Liver (tissue), 3 donors: ENCODE measurements around the gene GLMP.
"Not testable (repeated sequence)": the region's sequence is repeated elsewhere in the genome, so short reads cannot be mapped to it uniquely, and the experiment has no call there.

Experiments used
- CTCF ChIP-seq: fragments of 150-350 bp; IDR thresholded peaks from 2 replicates; pipeline ENCODE4 v1.5.1; 2017; ENCODE audit warnings: improper control_type of control experiment, low read depth, low read length; ENCODE audit not compliant: missing input control
- EGR1 ChIP-seq, 2 donors: IDR thresholded peaks; 2 replicates each; pipeline ENCODE4 v1.6.1; 2016 to 2018; ENCODE audit warnings: antibody characterized with exemption in 2 of 2, low read depth in 2 of 2
- GABPA ChIP-seq, 2 donors: IDR thresholded peaks in 1 of 2; conservative IDR thresholded peaks in 1 of 2; 2 replicates each; pipeline ENCODE4 v1.6.1; 2016; ENCODE audit warnings: antibody characterized with exemption in 2 of 2, mild to moderate bottlenecking in 1 of 2, moderate library complexity in 1 of 2
- HNF4A ChIP-seq, 2 donors: conservative IDR thresholded peaks; 2 replicates each; pipeline ENCODE4 v1.6.1; 2016; ENCODE audit warnings: antibody characterized with exemption in 2 of 2, mild to moderate bottlenecking in 2 of 2
- HNF4G ChIP-seq: IDR thresholded peaks from 2 replicates; pipeline ENCODE4 v1.6.1; 2016; ENCODE audit warnings: antibody characterized with exemption
- JUND ChIP-seq, 2 donors: IDR thresholded peaks; 2 replicates each; pipeline ENCODE4 v1.6.1; 2016; ENCODE audit warnings: antibody characterized with exemption in 2 of 2
- NR2F2 ChIP-seq: IDR thresholded peaks from 2 replicates; pipeline ENCODE4 v1.6.1; 2016; ENCODE audit warnings: antibody characterized with exemption
- RAD21 ChIP-seq, 2 donors: IDR thresholded peaks; 2 replicates each; pipeline ENCODE4 v1.6.1; 2016; ENCODE audit warnings: antibody characterized with exemption in 2 of 2, mild to moderate bottlenecking in 2 of 2
- RXRA ChIP-seq, 2 donors: IDR thresholded peaks; 2 replicates each; pipeline ENCODE4 v1.6.1; 2017 to 2018; ENCODE audit warnings: antibody characterized with exemption in 2 of 2, mild to moderate bottlenecking in 1 of 2
- SP1 ChIP-seq: IDR thresholded peaks from 2 replicates; pipeline ENCODE4 v1.6.1; 2018; ENCODE audit warnings: antibody characterized with exemption, mild to moderate bottlenecking
- TAF1 ChIP-seq: conservative IDR thresholded peaks from 2 replicates; pipeline ENCODE4 v1.6.1; 2016; ENCODE audit warnings: antibody characterized with exemption, mild to moderate bottlenecking
- YY1 ChIP-seq: IDR thresholded peaks from 2 replicates; pipeline ENCODE4 v1.6.1; 2016; ENCODE audit warnings: antibody characterized with exemption, mild to moderate bottlenecking
- TF ChIP-seq, protein P1 (sequence below): IDR thresholded peaks from 2 replicates; pipeline ENCODE4 v1.6.1; 2016; ENCODE audit warnings: antibody characterized with exemption, mild to moderate bottlenecking
- TF ChIP-seq, protein P2 (sequence below): IDR thresholded peaks from 2 replicates; pipeline ENCODE4 v1.6.1; 2016; ENCODE audit warnings: antibody characterized with exemption
- donor health status: healthy.
- donor health status: healthy.

DNA sequence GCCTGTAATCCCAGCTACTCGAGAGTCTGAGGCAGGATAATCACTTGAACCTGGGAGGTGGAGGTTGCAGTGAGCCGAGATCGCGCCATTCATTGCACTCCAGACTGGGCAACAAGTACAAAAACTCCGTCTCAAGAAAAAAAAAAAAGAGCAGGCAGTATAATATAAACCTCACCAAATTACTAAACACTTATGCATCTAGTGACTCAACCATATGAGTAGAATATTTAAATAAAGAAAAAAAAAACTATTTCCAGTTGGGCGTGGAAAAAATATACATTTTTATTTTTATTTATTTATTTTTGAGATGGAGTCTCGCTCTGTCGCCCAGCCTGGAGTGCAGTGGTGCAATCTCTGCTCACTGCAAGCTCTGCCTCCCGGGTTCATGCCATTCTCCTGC, 27.7 kb upstream of the GLMP start:
- TF ChIP-seq CTCF; HNF4G; RAD21 (IDR thresholded peaks at IDR 0.05); HNF4A (conservative IDR thresholded peaks at IDR 0.05); NR2F2; YY1; EGR1 (IDR thresholded peaks at IDR 0.05; ENCODE audit: low read depth in 2 of 2); RXRA (IDR thresholded peaks at IDR 0.05); TAF1; JUND (IDR thresholded peaks at IDR 0.05); GABPA (IDR thresholded peaks at IDR 0.05 in 1 of 2, conservative IDR thresholded peaks at IDR 0.05 in 1 of 2); SP1: not testable (repeated sequence)
- TF ChIP-seq, protein P1, sequence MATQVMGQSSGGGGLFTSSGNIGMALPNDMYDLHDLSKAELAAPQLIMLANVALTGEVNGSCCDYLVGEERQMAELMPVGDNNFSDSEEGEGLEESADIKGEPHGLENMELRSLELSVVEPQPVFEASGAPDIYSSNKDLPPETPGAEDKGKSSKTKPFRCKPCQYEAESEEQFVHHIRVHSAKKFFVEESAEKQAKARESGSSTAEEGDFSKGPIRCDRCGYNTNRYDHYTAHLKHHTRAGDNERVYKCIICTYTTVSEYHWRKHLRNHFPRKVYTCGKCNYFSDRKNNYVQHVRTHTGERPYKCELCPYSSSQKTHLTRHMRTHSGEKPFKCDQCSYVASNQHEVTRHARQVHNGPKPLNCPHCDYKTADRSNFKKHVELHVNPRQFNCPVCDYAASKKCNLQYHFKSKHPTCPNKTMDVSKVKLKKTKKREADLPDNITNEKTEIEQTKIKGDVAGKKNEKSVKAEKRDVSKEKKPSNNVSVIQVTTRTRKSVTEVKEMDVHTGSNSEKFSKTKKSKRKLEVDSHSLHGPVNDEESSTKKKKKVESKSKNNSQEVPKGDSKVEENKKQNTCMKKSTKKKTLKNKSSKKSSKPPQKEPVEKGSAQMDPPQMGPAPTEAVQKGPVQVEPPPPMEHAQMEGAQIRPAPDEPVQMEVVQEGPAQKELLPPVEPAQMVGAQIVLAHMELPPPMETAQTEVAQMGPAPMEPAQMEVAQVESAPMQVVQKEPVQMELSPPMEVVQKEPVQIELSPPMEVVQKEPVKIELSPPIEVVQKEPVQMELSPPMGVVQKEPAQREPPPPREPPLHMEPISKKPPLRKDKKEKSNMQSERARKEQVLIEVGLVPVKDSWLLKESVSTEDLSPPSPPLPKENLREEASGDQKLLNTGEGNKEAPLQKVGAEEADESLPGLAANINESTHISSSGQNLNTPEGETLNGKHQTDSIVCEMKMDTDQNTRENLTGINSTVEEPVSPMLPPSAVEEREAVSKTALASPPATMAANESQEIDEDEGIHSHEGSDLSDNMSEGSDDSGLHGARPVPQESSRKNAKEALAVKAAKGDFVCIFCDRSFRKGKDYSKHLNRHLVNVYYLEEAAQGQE = not testable (repeated sequence)
- TF ChIP-seq, protein P2, sequence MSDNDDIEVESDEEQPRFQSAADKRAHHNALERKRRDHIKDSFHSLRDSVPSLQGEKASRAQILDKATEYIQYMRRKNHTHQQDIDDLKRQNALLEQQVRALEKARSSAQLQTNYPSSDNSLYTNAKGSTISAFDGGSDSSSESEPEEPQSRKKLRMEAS = not testable (repeated sequence)
